Mesothelial cell of epicardium (in vitro differentiated cells): ENCODE measurements around the gene CACTIN. TPM values are rescaled to one million over a fixed set of nuclear protein-coding genes. Genes with fewer than 3 reads are reported as not detected.

Source experiments
- DNase-seq, 2 experiments: peaks; one replicate each; pipeline ENCODE4 v3.0.0; 2021; ENCODE audit warnings: low spot score in 2 of 2; ENCODE audit not compliant: unreplicated experiment in 2 of 2
- H3K27ac Mint-ChIP-seq: 2 replicates; pipeline ENCODE4 v1.8.0; 2021; ENCODE audit warnings: mixed read lengths
- H3K27me3 Mint-ChIP-seq: 2 replicates; pipeline ENCODE4 v1.8.0; 2021; ENCODE audit warnings: low read depth, mixed read lengths
- H3K36me3 Mint-ChIP-seq: 2 replicates; pipeline ENCODE4 v1.8.0; 2021; ENCODE audit warnings: mixed read lengths
- H3K4me1 Mint-ChIP-seq: 2 replicates; pipeline ENCODE4 v1.8.0; 2021; ENCODE audit warnings: mixed read lengths
- H3K4me3 Mint-ChIP-seq: 2 replicates; pipeline ENCODE4 v1.8.0; 2021; ENCODE audit warnings: mild to moderate bottlenecking, moderate library complexity, mixed read lengths
- H3K9me3 Mint-ChIP-seq: 2 replicates; pipeline ENCODE4 v1.8.0; 2021; ENCODE audit warnings: mixed read lengths
- total RNA-seq: library from RNA; stranded (reverse); gene quantifications from 3 replicates; pipeline ENCODE4 v1.2.1, GENCODE V29; 2021
- TF ChIP-seq, protein P1 (sequence below): fragments of 200-600 bp; sonication (generic); IDR thresholded peaks from one replicate; pipeline ENCODE4 v1.5.0; 2021; ENCODE audit warnings: antibody characterized with exemption; ENCODE audit not compliant: unreplicated experiment

CACTIN gene
- total RNA-seq, 1 donor from 2014 or later, result 39.2 TPM

DNA sequence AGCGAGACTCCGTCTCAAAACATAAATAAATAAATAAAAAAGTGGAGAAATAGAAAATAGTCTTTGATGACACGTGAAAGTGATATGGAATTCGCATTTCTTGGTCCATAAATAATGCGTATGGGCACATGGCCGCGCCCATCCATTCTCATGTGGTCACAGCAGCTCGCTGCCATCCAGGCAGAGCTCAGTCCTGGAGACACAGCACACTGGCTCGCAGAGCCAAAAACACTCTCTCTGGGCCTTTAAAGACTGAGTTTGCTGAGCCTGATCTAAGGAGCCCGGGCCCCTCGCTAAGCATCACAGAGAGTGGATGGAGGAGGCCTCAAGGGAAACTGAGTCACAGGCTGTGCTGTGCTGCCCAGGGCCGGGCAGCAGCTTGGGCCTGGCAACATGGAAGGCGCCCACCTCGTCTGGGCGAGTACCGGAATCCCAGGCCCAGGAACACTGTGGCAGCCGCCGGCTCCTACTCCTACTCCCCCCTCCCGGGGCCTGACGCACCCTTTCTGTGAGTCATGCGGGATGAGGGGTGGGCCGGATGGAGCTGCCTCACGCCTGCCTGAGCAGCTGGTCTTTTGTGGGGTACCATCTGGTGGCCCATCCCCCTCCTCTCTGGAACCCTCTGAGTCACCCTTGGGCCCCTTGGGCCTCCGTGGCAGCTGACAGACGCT, 28.9 kb upstream of the CACTIN start:
- Mint-ChIP-seq H3K36me3 (peaks cover 18% of the 10 kb centered on the region), H3K4me1 (no peaks in the 10 kb centered on the region), H3K27ac (no peak overlapping the region), H3K9me3 (no peaks in the 10 kb centered on the region), H3K27me3 (no peaks in the 10 kb centered on the region), H3K4me3 (no peak overlapping the region)
- DNase-seq, result no peak
- TF ChIP-seq, protein P1, sequence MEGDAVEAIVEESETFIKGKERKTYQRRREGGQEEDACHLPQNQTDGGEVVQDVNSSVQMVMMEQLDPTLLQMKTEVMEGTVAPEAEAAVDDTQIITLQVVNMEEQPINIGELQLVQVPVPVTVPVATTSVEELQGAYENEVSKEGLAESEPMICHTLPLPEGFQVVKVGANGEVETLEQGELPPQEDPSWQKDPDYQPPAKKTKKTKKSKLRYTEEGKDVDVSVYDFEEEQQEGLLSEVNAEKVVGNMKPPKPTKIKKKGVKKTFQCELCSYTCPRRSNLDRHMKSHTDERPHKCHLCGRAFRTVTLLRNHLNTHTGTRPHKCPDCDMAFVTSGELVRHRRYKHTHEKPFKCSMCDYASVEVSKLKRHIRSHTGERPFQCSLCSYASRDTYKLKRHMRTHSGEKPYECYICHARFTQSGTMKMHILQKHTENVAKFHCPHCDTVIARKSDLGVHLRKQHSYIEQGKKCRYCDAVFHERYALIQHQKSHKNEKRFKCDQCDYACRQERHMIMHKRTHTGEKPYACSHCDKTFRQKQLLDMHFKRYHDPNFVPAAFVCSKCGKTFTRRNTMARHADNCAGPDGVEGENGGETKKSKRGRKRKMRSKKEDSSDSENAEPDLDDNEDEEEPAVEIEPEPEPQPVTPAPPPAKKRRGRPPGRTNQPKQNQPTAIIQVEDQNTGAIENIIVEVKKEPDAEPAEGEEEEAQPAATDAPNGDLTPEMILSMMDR, result no peak

DNA sequence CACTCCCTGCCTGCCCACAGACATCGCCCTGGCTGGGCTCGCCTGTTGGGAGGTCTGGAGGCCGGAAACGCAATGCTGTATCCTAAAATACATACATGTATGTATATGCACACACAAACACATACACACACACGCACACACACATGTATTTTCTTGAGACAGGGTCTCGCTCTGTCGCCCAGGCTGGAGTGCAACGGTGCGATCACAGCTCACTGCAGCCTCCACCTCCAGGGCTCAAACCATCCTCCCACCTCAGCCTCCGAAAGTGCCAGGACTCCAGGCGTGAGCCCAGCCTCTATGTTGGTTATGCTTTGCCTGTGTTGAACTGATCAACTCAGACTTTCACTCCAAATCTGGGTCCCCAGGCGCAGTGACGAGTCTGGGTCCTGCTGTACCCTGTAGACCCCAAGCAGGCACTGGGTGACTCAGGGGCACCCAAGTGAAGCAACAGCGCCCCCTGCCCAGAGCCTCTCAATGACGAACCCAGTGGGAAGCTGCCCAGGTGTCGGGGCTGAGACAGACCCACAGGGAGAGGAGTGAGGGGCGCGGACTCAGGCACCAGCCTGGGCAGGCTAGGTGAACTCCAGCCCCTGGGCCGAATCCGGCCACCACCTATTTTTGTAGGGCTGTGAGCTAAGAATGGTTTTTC, 27.4 kb upstream of the CACTIN start:
- H3K27ac Mint-ChIP-seq, result no peak overlapping the region
- H3K36me3 Mint-ChIP-seq, result peaks cover 17% of the 10 kb centered on the region
- DNase-seq, result no peak
- TF ChIP-seq, protein P1, result no peak
- H3K27me3 Mint-ChIP-seq, result no peaks in the 10 kb centered on the region
- no peak overlapping the region for H3K4me3 Mint-ChIP-seq
- no peaks in the 10 kb centered on the region for H3K4me1 Mint-ChIP-seq
- H3K9me3 Mint-ChIP-seq, result no peaks in the 10 kb centered on the region

DNA sequence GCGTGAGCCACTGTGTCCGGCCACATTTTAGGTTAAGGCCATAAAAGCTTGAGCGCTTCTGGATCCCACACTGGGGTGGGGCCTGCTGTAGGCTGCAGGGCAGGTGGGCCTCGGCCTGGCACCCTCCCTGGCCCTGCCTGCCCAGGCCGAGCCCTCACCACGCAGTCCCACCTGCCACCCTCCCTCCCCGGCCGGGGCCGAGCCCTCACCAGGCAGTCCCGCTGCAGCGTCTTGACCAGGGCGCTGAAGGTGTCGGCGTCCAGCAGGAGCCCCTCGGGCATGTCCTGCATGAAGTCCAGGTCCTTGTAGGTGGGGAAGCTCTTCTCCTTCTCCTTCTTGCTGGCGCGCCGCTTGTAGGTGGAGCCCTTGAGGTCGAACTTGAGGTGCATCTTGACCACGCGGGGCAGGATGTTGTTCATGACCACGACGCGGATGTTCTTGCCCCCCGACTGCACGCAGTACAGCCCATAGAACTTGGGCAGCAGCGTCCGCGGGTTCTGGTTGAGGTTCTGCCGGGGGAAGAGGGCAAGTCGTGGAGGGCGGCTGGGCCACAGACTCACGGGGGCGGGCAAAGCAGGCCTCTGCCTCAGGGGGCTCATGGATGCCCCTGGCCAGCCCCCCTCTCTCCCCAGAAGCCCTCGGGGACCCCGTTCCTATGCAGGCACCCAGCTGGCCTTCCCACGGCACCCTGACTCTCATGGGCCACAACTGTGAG, 26.6 kb upstream of the CACTIN start:
- TF ChIP-seq, protein P1, result no peak
- Mint-ChIP-seq H3K36me3 (peaks cover 17% of the 10 kb centered on the region), H3K4me1 (no peaks in the 10 kb centered on the region), H3K9me3 (no peaks in the 10 kb centered on the region), H3K27me3 (no peaks in the 10 kb centered on the region), H3K27ac (no peak overlapping the region), H3K4me3 (no peak overlapping the region)
- no peak for DNase-seq

DNA sequence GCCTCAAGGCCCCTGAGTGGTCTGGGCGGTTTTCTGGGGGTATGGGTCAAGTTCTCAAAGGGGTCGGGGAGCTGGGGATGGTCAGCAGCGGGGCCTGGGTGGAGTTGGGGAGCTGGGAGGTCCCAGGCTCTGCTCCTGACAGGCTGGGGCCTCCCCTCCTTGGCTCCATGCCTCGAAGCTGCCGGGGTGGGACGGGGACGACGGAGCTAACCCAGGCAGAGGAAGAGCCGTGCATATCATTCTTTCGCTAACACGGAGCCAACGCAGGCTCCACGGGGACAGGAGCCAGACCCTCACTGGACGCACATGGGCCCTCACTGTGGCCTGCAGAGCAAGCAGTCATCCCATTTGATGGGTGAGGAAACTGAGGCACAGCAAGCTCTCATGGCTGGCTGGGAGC, 25.8 kb upstream of the CACTIN start:
- Mint-ChIP-seq H3K27me3 (no peaks in the 10 kb centered on the region), H3K36me3 (peaks cover 14% of the 10 kb centered on the region), H3K9me3 (no peaks in the 10 kb centered on the region), H3K4me1 (no peaks in the 10 kb centered on the region), H3K4me3 (no peak overlapping the region), H3K27ac (no peak overlapping the region)
- DNase-seq, result no peak
- TF ChIP-seq, protein P1, result no peak

DNA sequence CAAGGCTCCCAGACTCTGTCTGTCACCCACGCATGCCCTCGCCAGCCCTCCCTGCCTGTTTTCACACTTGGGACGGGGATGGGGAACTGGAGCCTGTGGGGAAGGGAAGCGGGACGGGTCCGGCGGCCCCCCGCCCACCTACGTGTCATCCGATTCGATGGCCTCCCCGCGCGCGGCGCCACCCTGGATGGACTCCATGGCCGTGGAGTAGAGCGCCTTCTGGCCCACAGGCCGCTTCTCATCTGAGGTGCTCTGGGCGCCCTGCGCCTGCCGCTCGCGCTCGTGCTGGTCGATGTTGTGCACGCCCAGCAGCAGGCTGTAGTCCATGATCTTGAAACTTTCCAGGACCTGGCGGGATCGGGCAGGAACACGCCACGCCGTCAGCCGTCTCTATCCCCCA, 25.1 kb upstream of the CACTIN start:
- H3K36me3 Mint-ChIP-seq, result peaks cover 8% of the 10 kb centered on the region
- TF ChIP-seq, protein P1, result no peak
- no peak overlapping the region for H3K27ac Mint-ChIP-seq
- no peaks in the 10 kb centered on the region for H3K4me1 Mint-ChIP-seq
- no peaks in the 10 kb centered on the region for H3K27me3 Mint-ChIP-seq
- no peak overlapping the region for H3K4me3 Mint-ChIP-seq
- no peak for DNase-seq
- no peaks in the 10 kb centered on the region for H3K9me3 Mint-ChIP-seq
